IMR-90 (cell line): ENCODE measurements around the gene MYL2.

Experiments used
- CEBPB ChIP-seq: IDR thresholded peaks from 2 replicates; pipeline ENCODE4 v1.6.1; 2012; ENCODE audit warnings: low read depth, low read length, improper control_type of control experiment
- CTCF ChIP-seq: conservative IDR thresholded peaks from 2 replicates; pipeline ENCODE4 v1.5.1; 2012; ENCODE audit warnings: mild to moderate bottlenecking, low read depth, low read length, improper control_type of control experiment
- FOS ChIP-seq: fragments of 150-350 bp; IDR thresholded peaks from 2 replicates; pipeline ENCODE4 v1.6.1; 2016; ENCODE audit warnings: low read depth, low read length
- MAFK ChIP-seq: IDR thresholded peaks from 2 replicates; pipeline ENCODE4 v1.6.1; 2012; ENCODE audit warnings: low read depth, low read length, improper control_type of control experiment
- POLR2A ChIP-seq: IDR thresholded peaks from 2 replicates; pipeline ENCODE4 v1.6.1; 2012; ENCODE audit warnings: mild to moderate bottlenecking, low read depth, low read length
- RCOR1 ChIP-seq: IDR thresholded peaks from 2 replicates; pipeline ENCODE4 v1.6.1; 2012; ENCODE audit warnings: mild to moderate bottlenecking, low read length, improper control_type of control experiment; ENCODE audit not compliant: insufficient replicate concordance

DNA sequence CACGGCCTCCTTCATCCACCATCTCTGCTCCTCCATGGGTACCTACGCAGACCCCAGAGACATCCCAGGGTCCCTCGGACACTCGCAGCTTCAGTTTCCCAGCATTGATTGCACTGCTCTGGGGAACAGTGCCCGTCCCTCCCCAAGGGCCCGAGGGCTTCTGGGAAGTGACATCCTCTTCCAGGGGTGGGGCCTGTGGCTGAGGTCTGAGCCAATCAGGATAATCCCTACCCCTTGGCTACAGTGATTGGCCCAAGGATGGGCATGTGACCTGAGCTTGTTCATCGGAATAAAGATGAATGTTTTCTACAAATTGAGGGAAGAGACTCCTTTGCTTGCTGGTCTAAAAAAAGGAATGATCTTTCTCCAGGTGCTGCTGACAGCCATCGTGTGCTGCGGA lies 37.3 kb upstream of the MYL2 start:
- TF ChIP-seq CTCF (no peak), CEBPB (no peak), MAFK (no peak), POLR2A (no peak), FOS (no peak), RCOR1 (no peak)
